Right forelimb (tissue), 1 donor: ENCODE results near the gene SOAT2.
"Not testable (repeated sequence)": the region's sequence is repeated elsewhere in the genome, so short reads cannot be mapped to it uniquely, and the experiment has no call there.

Source experiments
- DNase-seq: peaks from one replicate; pipeline ENCODE4 v3.0.0-alpha.2; 2018

The SOAT2 gene

DNA sequence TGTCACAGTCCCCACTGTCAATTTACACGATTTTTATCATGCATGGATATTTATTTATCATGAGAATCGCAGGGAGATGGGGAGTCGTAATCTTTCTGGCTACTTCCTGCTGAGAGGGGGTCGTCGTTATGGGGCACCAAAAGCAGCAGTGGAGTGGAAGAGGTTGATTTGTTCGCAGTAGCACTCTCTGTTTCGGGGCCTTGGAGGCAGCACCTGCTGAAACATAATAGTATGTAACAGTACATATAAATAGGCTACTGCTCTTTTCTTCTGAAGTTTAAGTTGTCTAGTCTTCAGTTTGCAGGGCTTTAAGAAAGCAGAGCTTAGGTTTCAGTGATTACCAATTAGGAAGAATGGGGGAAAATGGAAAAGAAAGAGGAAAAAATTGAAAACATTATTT is 3.8 kb downstream of the SOAT2 start:
- DNase-seq = no peak

- not testable (repeated sequence) for DNase-seq
These were observed 9.1 kb downstream of the SOAT2 start for GRCh38 chr12:53112431-53112830.

DNA sequence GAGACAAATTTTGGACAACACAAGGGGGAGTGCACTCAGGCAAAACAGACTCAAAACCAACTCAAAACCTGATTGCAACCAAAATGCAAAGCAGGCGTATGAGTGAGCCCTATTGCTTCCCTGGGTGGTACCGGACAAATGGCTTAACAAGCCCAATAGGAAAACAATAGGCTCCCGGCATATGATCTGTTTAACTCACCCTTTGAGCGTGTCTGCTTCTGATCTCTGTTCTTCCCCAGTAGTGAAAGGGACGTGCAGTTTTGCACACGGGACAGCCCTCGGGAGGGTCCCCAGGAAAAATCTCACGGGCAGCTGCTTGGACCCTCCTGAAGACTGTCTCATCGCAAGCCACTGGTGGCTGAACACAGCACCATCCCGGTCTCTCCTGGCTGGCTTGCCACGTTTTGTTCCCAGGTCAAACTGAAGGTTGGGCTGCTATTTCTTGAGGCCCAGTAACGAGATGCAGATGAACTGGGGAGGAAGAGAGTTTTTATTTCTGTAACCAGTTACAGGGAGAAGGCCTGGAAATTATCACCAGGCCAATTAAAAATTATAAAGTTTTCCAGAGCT is 9.9 kb downstream of the SOAT2 start:
- no peak for DNase-seq

DNA sequence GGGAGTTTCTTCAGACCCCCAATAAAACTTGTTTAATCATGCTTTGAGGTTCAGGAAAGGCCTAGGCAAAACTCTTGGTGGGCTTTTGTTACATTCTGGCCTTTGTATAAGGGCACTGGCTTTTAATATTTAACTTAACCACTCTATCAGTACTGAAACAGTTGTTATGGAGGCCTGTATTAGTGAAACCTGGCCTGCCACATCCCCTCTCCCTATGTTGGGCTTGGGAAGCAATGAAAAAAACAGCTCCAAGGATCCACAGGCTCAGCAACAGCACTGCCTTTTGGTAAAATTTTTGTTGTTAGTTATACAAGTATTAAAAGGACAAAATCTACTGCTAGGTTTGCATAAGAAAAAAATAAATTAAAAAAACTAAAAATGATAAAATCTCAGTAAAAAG is 10.7 kb downstream of the SOAT2 start:
- DNase-seq = no peak

- DNase-seq = no peak
These were observed 12.0 kb downstream of the SOAT2 start for GRCh38 chr12:53115112-53115890.

- no peak for DNase-seq
These were observed 12.8 kb downstream of the SOAT2 start for GRCh38 chr12:53115891-53116648.

GRCh38 chr12:53118751-53119300 is 15.5 kb downstream of the SOAT2 start:
- no peak for DNase-seq

GRCh38 chr12:53120685-53121525 is 17.6 kb downstream of the SOAT2 start:
- no peak for DNase-seq

GRCh38 chr12:53122961-53123468 is 19.7 kb downstream of the SOAT2 start:
- DNase-seq = no peak

- no peak for DNase-seq
These were observed 20.5 kb downstream of the SOAT2 start for GRCh38 chr12:53123578-53124351.

DNA sequence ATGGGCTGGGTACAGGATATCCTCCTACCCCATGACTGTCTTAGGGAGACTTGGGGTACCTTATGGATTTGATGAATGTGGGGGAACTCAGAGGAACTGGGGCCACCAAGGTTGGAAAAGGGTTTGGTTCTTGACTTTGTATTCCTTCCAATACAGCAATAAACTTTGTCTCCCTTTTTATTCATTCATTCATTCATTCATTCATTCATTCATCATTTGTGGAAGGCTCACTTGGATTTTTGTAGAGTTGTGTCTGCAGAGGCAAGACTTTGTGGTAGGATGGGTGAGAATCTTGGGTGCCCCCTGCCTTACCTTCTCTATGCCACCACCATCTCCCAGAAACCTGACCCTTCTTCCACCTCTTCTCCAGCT is 21.1 kb downstream of the SOAT2 start:
- no peak for DNase-seq

- DNase-seq = no peak
These were observed 23.9 kb downstream of the SOAT2 start for GRCh38 chr12:53127169-53127568.

GRCh38 chr12:53128780-53129569 is 25.7 kb downstream of the SOAT2 start:
- no peak for DNase-seq

GRCh38 chr12:53131844-53132243 is 28.6 kb downstream of the SOAT2 start:
- DNase-seq = no peak

DNA sequence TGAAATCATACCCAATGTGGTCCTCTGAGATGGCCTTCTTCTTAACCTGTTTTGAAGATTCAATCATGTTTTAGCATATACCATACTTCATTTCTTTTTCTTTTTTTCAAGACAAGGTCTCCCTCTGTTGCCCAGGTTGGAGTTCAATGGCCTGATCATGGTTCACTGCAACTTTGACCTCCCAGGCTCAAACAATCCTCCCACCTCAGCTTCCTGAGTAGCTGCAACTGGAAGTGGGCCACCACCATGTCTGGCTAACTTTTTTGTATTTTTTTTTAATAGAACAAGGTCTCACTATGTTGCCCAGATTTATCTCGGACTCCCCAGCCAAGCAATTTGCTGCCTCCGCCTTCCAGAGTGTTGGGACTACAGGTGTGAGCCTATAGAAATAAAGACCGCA is 30.4 kb downstream of the SOAT2 start:
- DNase-seq = no peak

- no peak for DNase-seq
These were observed 40.1 kb downstream of the SOAT2 start for GRCh38 chr12:53143355-53143754.

DNA sequence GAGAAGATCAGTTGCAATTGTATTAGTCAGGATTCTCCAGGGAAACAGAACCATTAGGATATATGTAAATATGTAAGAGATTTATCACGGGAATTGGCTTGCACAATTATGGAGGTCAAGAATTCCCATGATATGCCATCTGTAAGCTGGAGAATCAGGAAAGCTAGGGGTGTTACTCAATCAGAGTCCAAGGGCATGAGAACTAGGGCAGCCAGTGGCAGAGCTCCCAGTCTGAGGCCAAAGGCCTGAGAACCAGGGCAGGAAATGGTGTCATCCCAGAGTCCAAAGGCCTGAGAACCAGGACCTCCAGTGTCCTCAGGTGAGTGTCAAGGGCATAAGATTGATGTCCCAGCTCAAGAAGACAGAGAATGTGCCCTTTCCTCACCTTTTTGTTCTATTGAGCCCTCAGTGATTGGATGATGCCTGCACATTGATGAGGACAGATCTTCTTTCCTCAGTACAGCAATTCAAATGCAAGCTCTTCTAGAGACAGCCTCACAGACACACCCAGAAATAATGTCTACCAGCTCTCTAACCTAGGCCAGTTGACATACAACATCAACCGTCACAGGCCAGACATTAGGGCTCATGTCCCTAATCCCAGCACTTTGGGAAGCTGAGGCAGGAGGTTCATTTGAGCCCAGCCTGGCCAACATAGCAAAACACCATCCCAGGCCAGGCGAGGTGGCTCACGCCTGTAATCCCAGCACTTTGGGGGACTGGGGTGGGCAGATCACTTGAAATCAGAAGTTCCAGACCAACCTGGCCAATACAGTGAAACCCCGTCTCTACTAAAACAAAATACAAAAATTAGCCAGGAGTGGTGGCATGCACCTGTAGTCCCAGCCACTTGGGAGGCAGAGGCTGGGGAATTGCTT is 42.3 kb downstream of the SOAT2 start:
- DNase-seq = no peak

- DNase-seq = no peak
These were observed 43.9 kb downstream of the SOAT2 start for GRCh38 chr12:53147181-53147580.

- no peak for DNase-seq
These were observed 44.4 kb downstream of the SOAT2 start for GRCh38 chr12:53147653-53148052.

- no peak for DNase-seq
These were observed 47.8 kb downstream of the SOAT2 start for GRCh38 chr12:53151039-53151438.
